ENCODE results near the gene CCM2. TPM values are rescaled to one million over a fixed set of nuclear protein-coding genes. Genes with fewer than 3 reads are reported as not detected.

CCM2 gene
- total and polyA plus RNA-seq, 9 donors = 16.2 to 34.6 (median 23.1) TPM

DNA sequence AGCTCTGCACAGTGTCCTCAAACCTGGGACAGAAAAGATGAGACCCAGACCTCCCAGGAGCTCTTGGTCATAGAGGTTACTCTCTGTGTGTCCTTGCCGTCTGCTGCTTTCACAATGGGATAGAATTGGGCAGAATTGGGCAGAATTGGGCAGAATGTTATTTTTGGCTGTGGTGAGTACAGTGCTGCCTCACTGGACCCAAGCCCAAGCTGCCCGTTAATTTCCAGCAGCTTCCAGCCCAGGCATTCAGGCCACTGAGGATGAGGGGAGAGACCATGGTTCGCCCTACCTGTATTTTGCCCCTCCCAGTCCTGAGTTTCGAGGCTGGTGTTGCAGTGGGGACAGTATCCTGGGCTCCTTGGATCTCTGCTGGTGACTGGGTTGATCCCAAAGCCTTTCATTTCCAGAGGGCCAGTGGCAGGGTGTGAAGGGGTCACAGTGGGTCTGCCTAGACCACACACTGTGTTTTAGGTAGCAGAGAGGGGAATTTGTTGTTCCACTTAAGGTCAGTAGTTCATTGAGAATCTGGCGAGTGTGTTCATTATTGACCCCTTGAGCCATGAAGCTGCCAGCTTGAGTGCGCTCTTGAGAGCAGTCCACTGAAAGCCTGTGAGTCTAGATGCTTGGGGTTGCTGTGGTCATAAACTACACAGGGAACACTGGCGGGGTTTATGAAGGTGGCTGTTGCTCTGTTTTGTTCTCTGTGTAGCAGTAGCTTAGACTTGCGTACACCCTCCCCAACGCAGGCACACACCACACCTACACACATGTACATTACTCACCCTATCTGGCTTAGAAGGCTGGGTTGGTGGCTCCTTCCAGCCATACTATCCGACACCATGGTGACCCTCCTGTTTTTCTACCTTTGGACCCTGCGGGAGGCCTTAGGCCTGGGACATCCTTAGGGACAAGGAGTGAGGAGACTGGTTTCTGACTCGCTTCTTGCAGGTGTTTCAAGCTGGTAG is 65.3 kb downstream of the CCM2 start:
- DNase-seq = no peak
- Histone ChIP-seq H3K27ac (no peak overlapping the region), H3K27me3 (no peaks in the 10 kb centered on the region), H3K4me3 (no peak overlapping the region), H3K9me3 (no peaks in the 10 kb centered on the region), H3K4me1 (ENCODE audit: insufficient read depth) (no peaks in the 10 kb centered on the region), H3K36me3 (no peaks in the 10 kb centered on the region)
- intact Hi-C loops (cut with DNase I) = no loop called here
- 90 to 91% (median 91%) methylated on average over 12 of the region's 12 CpGs for WGBS, 3 donors
- TF ChIP-seq POLR2A (IDR thresholded peaks at IDR 0.05) = no peak
- TF ChIP-seq, protein P1, sequence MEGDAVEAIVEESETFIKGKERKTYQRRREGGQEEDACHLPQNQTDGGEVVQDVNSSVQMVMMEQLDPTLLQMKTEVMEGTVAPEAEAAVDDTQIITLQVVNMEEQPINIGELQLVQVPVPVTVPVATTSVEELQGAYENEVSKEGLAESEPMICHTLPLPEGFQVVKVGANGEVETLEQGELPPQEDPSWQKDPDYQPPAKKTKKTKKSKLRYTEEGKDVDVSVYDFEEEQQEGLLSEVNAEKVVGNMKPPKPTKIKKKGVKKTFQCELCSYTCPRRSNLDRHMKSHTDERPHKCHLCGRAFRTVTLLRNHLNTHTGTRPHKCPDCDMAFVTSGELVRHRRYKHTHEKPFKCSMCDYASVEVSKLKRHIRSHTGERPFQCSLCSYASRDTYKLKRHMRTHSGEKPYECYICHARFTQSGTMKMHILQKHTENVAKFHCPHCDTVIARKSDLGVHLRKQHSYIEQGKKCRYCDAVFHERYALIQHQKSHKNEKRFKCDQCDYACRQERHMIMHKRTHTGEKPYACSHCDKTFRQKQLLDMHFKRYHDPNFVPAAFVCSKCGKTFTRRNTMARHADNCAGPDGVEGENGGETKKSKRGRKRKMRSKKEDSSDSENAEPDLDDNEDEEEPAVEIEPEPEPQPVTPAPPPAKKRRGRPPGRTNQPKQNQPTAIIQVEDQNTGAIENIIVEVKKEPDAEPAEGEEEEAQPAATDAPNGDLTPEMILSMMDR (IDR thresholded peaks at IDR 0.05) = no peak
- no peak for TF ChIP-seq EP300 (IDR thresholded peaks at IDR 0.05)

DNA sequence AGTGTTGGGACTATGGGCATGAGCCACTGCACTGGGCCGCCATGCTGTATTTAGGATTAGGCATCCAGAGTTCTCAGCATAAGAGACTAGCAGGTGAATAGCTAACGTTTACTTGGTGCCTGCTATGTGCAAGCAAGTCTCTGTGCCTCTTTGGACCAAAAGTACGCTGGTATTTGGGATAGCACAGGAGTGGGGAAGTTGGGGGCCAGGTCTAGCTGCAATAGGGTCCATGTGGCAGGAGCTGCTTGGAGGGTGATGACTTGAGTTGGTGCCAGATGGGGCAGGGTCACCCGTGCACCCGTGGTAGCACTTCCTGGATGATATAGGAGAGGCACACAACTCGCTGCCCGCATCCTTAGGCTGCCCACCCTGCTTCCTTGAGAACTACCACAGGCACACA is 66.4 kb downstream of the CCM2 start:
- H3K27ac ChIP-seq = no peak overlapping the region
- no peaks in the 10 kb centered on the region for H3K4me1 ChIP-seq (ENCODE audit: insufficient read depth)
- no peak for TF ChIP-seq POLR2A (IDR thresholded peaks at IDR 0.05)
- TF ChIP-seq, protein P1 (IDR thresholded peaks at IDR 0.05) = no peak
- TF ChIP-seq EP300 (IDR thresholded peaks at IDR 0.05) = no peak
- no peaks in the 10 kb centered on the region for H3K9me3 ChIP-seq
- no peak overlapping the region for H3K4me3 ChIP-seq
- DNase-seq = no peak
- no peaks in the 10 kb centered on the region for H3K27me3 ChIP-seq
- 88 to 93% (median 88%) methylated on average over 7 of the region's 7 CpGs for WGBS, 3 donors
- no peaks in the 10 kb centered on the region for H3K36me3 ChIP-seq
- intact Hi-C loops (cut with DNase I) = no loop called here

DNA sequence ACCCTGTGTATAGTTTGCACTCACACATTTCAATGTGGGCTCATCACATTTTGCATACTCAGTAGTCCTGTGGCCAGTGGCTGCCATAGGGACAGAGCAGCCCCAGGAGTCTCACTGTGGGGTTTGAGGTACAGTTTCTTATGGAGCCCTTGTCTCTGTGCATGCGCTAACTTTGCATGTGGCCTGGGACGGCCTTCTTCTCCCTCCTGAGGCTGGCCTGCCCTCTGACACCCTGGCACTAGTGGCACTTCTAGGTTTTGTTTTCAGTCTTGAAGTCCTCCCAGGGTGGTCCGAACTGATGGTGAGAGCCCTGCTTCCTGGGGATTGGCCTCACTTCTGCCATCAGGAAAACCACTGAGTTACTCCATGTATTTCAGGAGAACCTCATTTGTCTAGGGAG is 67.6 kb downstream of the CCM2 start:
- Histone ChIP-seq H3K9me3 (no peaks in the 10 kb centered on the region), H3K36me3 (no peaks in the 10 kb centered on the region), H3K27me3 (no peaks in the 10 kb centered on the region), H3K4me3 (no peak overlapping the region), H3K27ac (no peak overlapping the region), H3K4me1 (ENCODE audit: insufficient read depth) (no peaks in the 10 kb centered on the region)
- TF ChIP-seq POLR2A (IDR thresholded peaks at IDR 0.05) (no peak), EP300 (IDR thresholded peaks at IDR 0.05) (no peak)
- TF ChIP-seq, protein P1 (IDR thresholded peaks at IDR 0.05) = no peak
- no peak for DNase-seq
- intact Hi-C loops (cut with DNase I) = no loop called here
- WGBS, 3 donors = 91 to 97% (median 94%) methylated on average over 3 of the region's 3 CpGs

DNA sequence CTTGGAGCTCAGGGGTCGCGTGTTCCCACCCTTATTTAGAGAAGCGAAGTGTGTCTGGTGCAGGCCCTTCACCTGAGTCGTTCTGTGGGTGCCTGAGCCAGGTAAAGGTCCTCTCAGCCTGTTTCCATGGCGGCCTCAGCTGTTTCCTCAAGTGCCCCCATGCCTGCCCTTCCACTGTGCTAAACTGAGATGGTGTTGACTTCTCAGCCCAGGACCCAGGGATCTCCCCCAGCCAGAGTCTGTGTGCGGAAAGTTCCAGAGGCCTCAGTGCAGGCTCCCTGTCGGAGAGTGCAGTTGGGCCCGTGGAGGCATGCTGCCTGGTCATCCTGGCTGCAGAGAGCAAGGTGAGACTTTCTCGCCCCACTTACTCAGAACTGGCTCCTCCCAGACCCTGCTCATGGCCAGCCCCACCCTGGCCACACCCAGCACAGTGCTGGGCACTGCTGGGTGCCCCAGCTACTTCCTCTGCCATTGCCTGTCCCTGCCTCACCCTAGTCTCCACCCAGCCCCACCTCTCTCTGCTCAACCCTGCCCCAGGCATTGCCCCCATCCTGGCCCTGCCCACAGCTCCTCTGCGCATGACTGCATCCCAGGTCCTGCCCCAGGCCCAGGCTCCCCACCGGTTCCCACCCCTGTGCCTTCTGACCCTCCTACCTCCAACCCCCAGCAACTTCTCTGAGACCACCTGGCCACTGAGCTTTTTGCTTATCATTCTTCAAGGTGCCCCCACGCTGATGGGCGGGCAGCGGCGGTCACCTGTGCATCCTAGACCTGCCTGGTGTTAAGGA is 68.4 kb downstream of the CCM2 start:
- WGBS, 3 donors = 91 to 94% (median 92%) methylated on average over 15 of the region's 15 CpGs
- intact Hi-C loops (cut with DNase I) = no loop called here
- Histone ChIP-seq H3K4me3 (no peak overlapping the region), H3K27me3 (no peaks in the 10 kb centered on the region), H3K27ac (no peak overlapping the region), H3K9me3 (no peaks in the 10 kb centered on the region), H3K4me1 (ENCODE audit: insufficient read depth) (no peaks in the 10 kb centered on the region), H3K36me3 (no peaks in the 10 kb centered on the region)
- no peak for TF ChIP-seq EP300 (IDR thresholded peaks at IDR 0.05)
- TF ChIP-seq, protein P1 (IDR thresholded peaks at IDR 0.05) = no peak
- no peak for TF ChIP-seq POLR2A (IDR thresholded peaks at IDR 0.05)
- no peak for DNase-seq

All from ovary (tissue), 9 donors.